Spinal cord (tissue), 10 donors: ENCODE measurements around the gene GEMIN5. TPM values are rescaled to one million over a fixed set of nuclear protein-coding genes. Genes with fewer than 3 reads are reported as not detected.
A peak's percentile ranks its signal among the peaks of the same experiment; 100 is the strongest.
"Not testable (repeated sequence)": the region's sequence is repeated elsewhere in the genome, so short reads cannot be mapped to it uniquely, and the experiment has no call there.

Experiments
- DNase-seq, 6 donors: peaks; one replicate each; pipeline versions ENCODE4 v3.0.0 to v3.0.0-alpha.2; 2013 to 2015; ENCODE audit warnings: low spot score in 6 of 6, low read depth in 4 of 6
- H3K27ac ChIP-seq: one replicate; pipeline ENCODE4 v1.5.1; 2013; ENCODE audit warnings: low read depth, low read length, control low read depth
- H3K27me3 ChIP-seq: one replicate; pipeline ENCODE4 v1.6.1; 2013; ENCODE audit warnings: low read length; ENCODE audit not compliant: control insufficient read depth, insufficient read depth
- H3K36me3 ChIP-seq: one replicate; pipeline ENCODE4 v1.6.1; 2013; ENCODE audit warnings: low read length; ENCODE audit not compliant: control insufficient read depth, insufficient read depth
- H3K4me1 ChIP-seq: one replicate; pipeline ENCODE4 v1.6.1; 2013; ENCODE audit warnings: low read length; ENCODE audit not compliant: control insufficient read depth, insufficient read depth
- H3K4me3 ChIP-seq: one replicate; pipeline ENCODE4 v1.5.1; 2013; ENCODE audit warnings: low read depth, low read length, control low read depth
- H3K9me3 ChIP-seq: one replicate; pipeline ENCODE4 v1.6.1; 2013; ENCODE audit warnings: low read length; ENCODE audit not compliant: control insufficient read depth, insufficient read depth
- WGBS: methylation state at CpG from one replicate; pipeline ENCODE4 v1.1.5; 2013; ENCODE audit warnings: missing lambda C conversion rate; ENCODE audit not compliant: insufficient coverage; 5-methylcytosine and 5-hydroxymethylcytosine counted together
- polyA plus RNA-seq, 2 donors: library from polyadenylated mRNA; unstranded; fragments of 120-200 nt; gene quantifications; one replicate each; pipeline ENCODE4 v1.2.1, GENCODE V29; 2013; ENCODE audit not compliant: insufficient read length in 2 of 2
- total RNA-seq, 2 donors: library from RNA; depleted of rRNA in 1 of 2; stranded (reverse); fragments of 120-200 nt in 1 of 2; fragments of >200 nt in 1 of 2; gene quantifications; one replicate each; pipeline versions ENCODE4 v1.2.3 to v1.2.4, GENCODE V29; 2013 to 2014
- donor health status: healthy.

GEMIN5 gene
- total and polyA plus RNA-seq, 4 donors: 14.8 to 21.8 (median 18.3) TPM

- H3K4me3 ChIP-seq: no peak overlapping the region
- no peaks in the 10 kb centered on the region for H3K27me3 ChIP-seq
- H3K9me3 ChIP-seq: no peaks in the 10 kb centered on the region
- WGBS: 100% methylated on average over 1 of the region's 7 CpGs
- no peak overlapping the region for H3K27ac ChIP-seq
- DNase-seq: no peak
- H3K36me3 ChIP-seq: peaks cover 46% of the 10 kb centered on the region
- H3K4me1 ChIP-seq: no peaks in the 10 kb centered on the region
Observed at GRCh38 chr5:154923441-154924430, 14.3 kb downstream of the GEMIN5 start.

- Histone ChIP-seq H3K27ac (no peak overlapping the region), H3K27me3 (no peaks in the 10 kb centered on the region), H3K9me3 (no peaks in the 10 kb centered on the region), H3K36me3 (peaks cover 32% of the 10 kb centered on the region), H3K4me1 (no peaks in the 10 kb centered on the region), H3K4me3 (no peak overlapping the region)
- peak in 2 of 6 donors; percentile 6 to 66 for DNase-seq
- 100% methylated on average over 2 of the region's 4 CpGs for WGBS
Observed at GRCh38 chr5:154917757-154918156, 20.3 kb downstream of the GEMIN5 start.

- no peak overlapping the region for H3K4me3 ChIP-seq
- H3K9me3 ChIP-seq: no peaks in the 10 kb centered on the region
- H3K4me1 ChIP-seq: no peaks in the 10 kb centered on the region
- H3K36me3 ChIP-seq: peaks cover 28% of the 10 kb centered on the region
- no peak overlapping the region for H3K27ac ChIP-seq
- WGBS: 86% methylated on average over 2 of the region's 3 CpGs
- no peaks in the 10 kb centered on the region for H3K27me3 ChIP-seq
- peak in 1 of 6 donors; percentile 23 for DNase-seq
Observed at GRCh38 chr5:154916874-154917273, 21.1 kb downstream of the GEMIN5 start.

- not testable (repeated sequence) for H3K9me3 ChIP-seq, DNase-seq, H3K4me1 ChIP-seq, H3K27me3 ChIP-seq, H3K27ac ChIP-seq, H3K4me3 ChIP-seq
- H3K36me3 ChIP-seq: peaks cover 43% of the 10 kb centered on the region
- WGBS: 95% methylated on average over 3 of the region's 7 CpGs
Observed at GRCh38 chr5:154905601-154906000, 32.4 kb downstream of the GEMIN5 start.

GRCh38 chr5:154901913-154902312, 36.1 kb downstream of the GEMIN5 start:
- no peaks in the 10 kb centered on the region for H3K27me3 ChIP-seq
- H3K4me3 ChIP-seq: no peak overlapping the region
- no peaks in the 10 kb centered on the region for H3K4me1 ChIP-seq
- no peaks in the 10 kb centered on the region for H3K9me3 ChIP-seq
- no peak for DNase-seq
- peak overlapping the region; percentile 43 for H3K27ac ChIP-seq
- 85% methylated on average over 4 of the region's 6 CpGs for WGBS
- peaks cover 46% of the 10 kb centered on the region for H3K36me3 ChIP-seq

GRCh38 chr5:154901276-154901675, 36.7 kb downstream of the GEMIN5 start:
- H3K27me3 ChIP-seq: no peaks in the 10 kb centered on the region
- H3K36me3 ChIP-seq: peaks cover 46% of the 10 kb centered on the region
- no peaks in the 10 kb centered on the region for H3K9me3 ChIP-seq
- no peak overlapping the region for H3K27ac ChIP-seq
- no CpG with 5 or more reads among the region's 2 CpGs for WGBS
- peak in 3 of 6 donors; percentile 1 to 54 (median 18) for DNase-seq
- H3K4me1 ChIP-seq: no peaks in the 10 kb centered on the region
- no peak overlapping the region for H3K4me3 ChIP-seq

- no peak overlapping the region for H3K27ac ChIP-seq
- H3K36me3 ChIP-seq: peaks cover 47% of the 10 kb centered on the region
- no peaks in the 10 kb centered on the region for H3K4me1 ChIP-seq
- no peak for DNase-seq
- no peaks in the 10 kb centered on the region for H3K9me3 ChIP-seq
- no peak overlapping the region for H3K4me3 ChIP-seq
- WGBS: no CpG with 5 or more reads among the region's 1 CpG
- no peaks in the 10 kb centered on the region for H3K27me3 ChIP-seq
Observed at GRCh38 chr5:154900066-154900465, 37.9 kb downstream of the GEMIN5 start.

- peaks cover 41% of the 10 kb centered on the region for H3K36me3 ChIP-seq
- H3K4me1 ChIP-seq: no peaks in the 10 kb centered on the region
- no peaks in the 10 kb centered on the region for H3K9me3 ChIP-seq
- no peaks in the 10 kb centered on the region for H3K27me3 ChIP-seq
- no peak overlapping the region for H3K4me3 ChIP-seq
- no peak for DNase-seq
- no peak overlapping the region for H3K27ac ChIP-seq
- WGBS: 87% methylated on average over 6 of the region's 9 CpGs
Observed at GRCh38 chr5:154899151-154899816, 38.7 kb downstream of the GEMIN5 start.

- Histone ChIP-seq H3K4me1 (no peaks in the 10 kb centered on the region), H3K9me3 (no peaks in the 10 kb centered on the region), H3K27me3 (no peaks in the 10 kb centered on the region), H3K4me3 (no peak overlapping the region), H3K36me3 (peaks cover 49% of the 10 kb centered on the region), H3K27ac (no peak overlapping the region)
- peak in 1 of 6 donors; percentile 7 for DNase-seq
- 100% methylated on average over 1 of the region's 4 CpGs for WGBS
Observed at GRCh38 chr5:154898210-154898609, 39.8 kb downstream of the GEMIN5 start.
